A549 (cell line): Measurements from ENCODE around the gene AKR7A3. TPM values are rescaled to one million over a fixed set of nuclear protein-coding genes. Genes with fewer than 3 reads are reported as not detected.

Experiments
- ATAC-seq, 2 experiments: fragments of 200-7000 bp in 1 of 2; fragments of >200 bp in 1 of 2; cut with Nextera tagmentation in 1 of 2; cut with Tn5 transposase in 1 of 2; 3 replicates each; pipeline versions ENCODE4 v1.8.0 to v1.9.1; 2018 to 2020; ENCODE audit warnings: mild to moderate bottlenecking in 1 of 2, moderate library complexity in 1 of 2
- CTCF ChIA-PET: fragments of 300-600 bp; sonication (Branson Sonifier 250); formaldehyde crosslinking; extraction: SDS; loops from one replicate; lab custom pipeline; 2021; ENCODE audit warnings: antibody characterized with exemption, inconsistent platforms; lab: Yijun Ruan, JAX
- POLR2A ChIA-PET: fragments of 350-600 bp; formaldehyde crosslinking; extraction: SDS; loops from one replicate; lab custom pipeline; 2021; ENCODE audit warnings: antibody characterized with exemption, inconsistent platforms; lab: Yijun Ruan, JAX
- DNase-seq, 2 experiments: peaks; one replicate each; pipeline versions ENCODE4 v3.0.0 to v3.0.0-alpha.2; 2011 to 2016; ENCODE audit warnings: low read depth in 1 of 2, low spot score in 1 of 2
- FAIRE-seq: peaks from 2 replicates; lab custom pipeline; 2011; peaks lifted over from hg19 to GRCh38; lab: Jason Lieb, UNC
- H3K27ac ChIP-seq, 2 experiments: fragments of >200 bp; sonication (Bioruptor Twin); formaldehyde crosslinking; 3 replicates each; pipeline ENCODE4 v1.5.1; 2016 to 2017
- H3K4me1 ChIP-seq: fragments of >200 bp; sonication (Bioruptor Twin); formaldehyde crosslinking; 3 replicates; pipeline ENCODE4 v1.6.1; 2016
- H3K4me2 ChIP-seq: fragments of >200 bp; sonication (Bioruptor Twin); formaldehyde crosslinking; 3 replicates; pipeline ENCODE4 v1.6.1; 2016
- H3K4me3 ChIP-seq: fragments of >200 bp; sonication (Bioruptor Twin); formaldehyde crosslinking; 3 replicates; pipeline ENCODE4 v1.5.1; 2016
- H3K9me3 ChIP-seq: fragments of >200 bp; sonication (Bioruptor Twin); formaldehyde crosslinking; 3 replicates; pipeline ENCODE4 v1.6.1; 2016
- BHLHE40 ChIP-seq: IDR thresholded peaks from 2 replicates; pipeline ENCODE4 v1.6.1; 2012; ENCODE audit warnings: low read depth, low read length, inconsistent platforms
- CBX8 ChIP-seq: fragments of 200-600 bp; sonication (generic); IDR thresholded peaks from 2 replicates; pipeline ENCODE4 v1.6.1; 2016
- CEBPB ChIP-seq, 2 experiments: fragments of >200 bp in 1 of 2; sonication (Bioruptor Twin) in 1 of 2; formaldehyde crosslinking in 1 of 2; IDR thresholded peaks; 2 replicates each; pipeline ENCODE4 v1.6.1; 2012 to 2016
- EHMT2 ChIP-seq: fragments of 200-600 bp; sonication (generic); IDR thresholded peaks from 2 replicates; pipeline ENCODE4 v1.6.1; 2016; ENCODE audit warnings: antibody characterized with exemption, low read depth, mild to moderate bottlenecking, moderate library complexity
- ESRRA ChIP-seq: fragments of 150-350 bp; IDR thresholded peaks from 2 replicates; pipeline ENCODE4 v1.6.1; 2014; ENCODE audit warnings: mild to moderate bottlenecking, low read length, borderline replicate concordance
- FOSB ChIP-seq: fragments of 250-450 bp; sonication (Bioruptor Pico); IDR thresholded peaks from 2 replicates; pipeline ENCODE4 v1.5.0; 2020; ENCODE audit warnings: mild to moderate bottlenecking, moderate library complexity
- FOXS1 ChIP-seq: fragments of 250-450 bp; sonication (Bioruptor Pico); IDR thresholded peaks from 2 replicates; pipeline ENCODE4 v1.5.0; 2020; ENCODE audit warnings: mild to moderate bottlenecking, moderate library complexity
- HOXA7 ChIP-seq: fragments of 250-450 bp; sonication (Bioruptor Pico); IDR thresholded peaks from 2 replicates; pipeline ENCODE4 v1.5.0; 2020; ENCODE audit warnings: mild to moderate bottlenecking, moderate library complexity
- HOXB13 ChIP-seq: fragments of 250-450 bp; sonication (Bioruptor Pico); IDR thresholded peaks from 2 replicates; pipeline ENCODE4 v1.5.0; 2020; ENCODE audit warnings: low read depth, mild to moderate bottlenecking, moderate library complexity
- KDM1A ChIP-seq: fragments of 200-600 bp; sonication (generic); IDR thresholded peaks from 2 replicates; pipeline ENCODE4 v1.6.1; 2016; ENCODE audit warnings: low read depth, mild to moderate bottlenecking
- MAZ ChIP-seq: fragments of 150-350 bp; IDR thresholded peaks from 2 replicates; pipeline ENCODE4 v1.6.1; 2014; ENCODE audit warnings: antibody characterized with exemption, low read depth, low read length, borderline replicate concordance
- MYC ChIP-seq: IDR thresholded peaks from 2 replicates; pipeline ENCODE4 v1.6.1; 2012; ENCODE audit warnings: mild to moderate bottlenecking, inconsistent platforms, low read length, improper control_type of control experiment, borderline replicate concordance
- NFE2L2 ChIP-seq: fragments of 150-350 bp; conservative IDR thresholded peaks from 2 replicates; pipeline ENCODE4 v1.6.1; 2014; ENCODE audit warnings: low read length
- POLR2AphosphoS2 ChIP-seq: conservative IDR thresholded peaks from 2 replicates; pipeline ENCODE4 v1.6.1; 2012; ENCODE audit warnings: low read length, improper control_type of control experiment, inconsistent platforms
- RARB ChIP-seq: fragments of 250-450 bp; sonication (Bioruptor Pico); IDR thresholded peaks from 2 replicates; pipeline ENCODE4 v1.8.0; 2021; ENCODE audit warnings: mild to moderate bottlenecking, moderate library complexity
- SREBF2 ChIP-seq: fragments of 450-650 bp; IDR thresholded peaks from 2 replicates; pipeline ENCODE4 v1.6.1; 2014; ENCODE audit warnings: mild to moderate bottlenecking, moderate library complexity
- TP53 ChIP-seq: fragments of 250-450 bp; sonication (Bioruptor Pico); IDR thresholded peaks from 2 replicates; pipeline ENCODE4 v1.5.0; 2021; ENCODE audit warnings: mild to moderate bottlenecking, moderate library complexity
- ZC3H11A ChIP-seq: fragments of 450-650 bp; IDR thresholded peaks from 2 replicates; pipeline ENCODE4 v1.6.1; 2014; ENCODE audit warnings: antibody characterized with exemption, mild to moderate bottlenecking
- WGBS: methylation state at CpG from one replicate; pipeline ENCODE4 v1.1.6; 2017; ENCODE audit errors: missing lambda C conversion rate; 5-methylcytosine and 5-hydroxymethylcytosine counted together
- polyA plus RNA-seq, 4 experiments: library from polyadenylated mRNA; depleted of rRNA in 3 of 4; stranded (reverse); fragments of >200 nt; fragmentation: RNase III in 1 of 4; extraction: RNeasy Plus Mini Kit Qiagen cat#74134 plus additional on column Dnase treatment in 1 of 4; gene quantifications; 2 replicates in 3 of 4; 3 replicates in 1 of 4; pipeline ENCODE4 v1.2.3, GENCODE V29; 2011 to 2017
- TF ChIP-seq, protein P1 (sequence below): fragments of >200 bp; sonication (Bioruptor Twin); formaldehyde crosslinking; IDR thresholded peaks from 3 replicates; pipeline ENCODE4 v1.5.1; 2016
- TF ChIP-seq, protein P2 (sequence below): fragments of 450-650 bp; IDR thresholded peaks from 2 replicates; pipeline ENCODE4 v1.6.1; 2014; ENCODE audit warnings: antibody characterized with exemption
- TF ChIP-seq, protein P3 (sequence below): IDR thresholded peaks from 2 replicates; pipeline ENCODE4 v1.6.1; 2012
- TF ChIP-seq, protein P4 (sequence below): fragments of 250-450 bp; sonication (Bioruptor Pico); IDR thresholded peaks from 2 replicates; pipeline ENCODE4 v1.5.0; 2021; ENCODE audit warnings: mild to moderate bottlenecking, moderate library complexity, borderline replicate concordance
- TF ChIP-seq, protein P5 (sequence below): fragments of >200 bp; sonication (Bioruptor Twin); formaldehyde crosslinking; IDR thresholded peaks from 2 replicates; pipeline ENCODE4 v1.6.1; 2016
- TF ChIP-seq, protein P6 (sequence below): fragments of 200-600 bp; sonication (generic); IDR thresholded peaks from 2 replicates; pipeline ENCODE4 v1.6.1; 2016; ENCODE audit warnings: antibody characterized with exemption, mild to moderate bottlenecking, moderate library complexity
- TF ChIP-seq, protein P7 (sequence below): fragments of 250-450 bp; sonication (Bioruptor Pico); IDR thresholded peaks from 2 replicates; pipeline ENCODE4 v1.5.0; 2020; ENCODE audit warnings: low read depth, mild to moderate bottlenecking, moderate library complexity

The AKR7A3 gene
- polyA plus RNA-seq, 2 of the 4 experiments (the other 2 are of a cell fraction): 0.10 to 0.21 TPM

DNA sequence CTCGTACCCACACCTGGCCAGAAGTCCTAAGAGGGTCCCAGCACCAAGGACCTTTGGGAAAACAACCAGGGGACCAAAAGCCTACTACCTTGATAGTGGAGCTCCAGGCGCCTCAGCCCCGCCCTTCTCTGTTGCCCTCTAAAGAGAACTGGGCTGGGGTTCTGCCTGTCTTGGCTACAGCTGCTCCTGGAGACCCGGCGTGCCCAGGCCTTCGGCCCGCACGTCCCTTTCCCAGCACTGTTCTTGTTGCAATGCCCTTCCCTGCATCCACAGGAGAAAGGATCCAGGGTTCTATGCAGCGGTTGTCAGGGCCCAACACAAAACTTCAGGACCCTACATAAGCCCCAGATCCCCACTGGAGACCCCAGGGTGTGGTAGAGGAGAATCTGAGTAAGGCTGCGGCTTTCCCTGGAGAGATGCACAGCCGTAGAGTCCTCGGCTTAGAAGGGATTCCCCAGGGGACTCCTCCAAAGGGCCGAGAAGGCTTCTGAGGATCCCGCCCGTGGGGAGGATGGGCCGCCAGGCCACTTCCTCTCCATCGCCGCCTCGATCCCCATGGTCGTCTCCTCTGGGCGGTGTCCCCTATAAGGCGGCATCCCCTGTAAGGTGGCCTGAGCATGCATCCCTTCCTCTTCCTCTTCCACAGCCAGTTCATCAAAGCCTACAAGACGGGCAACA is 35.6 kb upstream of the AKR7A3 start:
- H3K4me3 ChIP-seq: no peak overlapping the region
- no peak for TF ChIP-seq BHLHE40
- TF ChIP-seq KDM1A: no peak
- TF ChIP-seq EHMT2: no peak
- TF ChIP-seq, protein P1, sequence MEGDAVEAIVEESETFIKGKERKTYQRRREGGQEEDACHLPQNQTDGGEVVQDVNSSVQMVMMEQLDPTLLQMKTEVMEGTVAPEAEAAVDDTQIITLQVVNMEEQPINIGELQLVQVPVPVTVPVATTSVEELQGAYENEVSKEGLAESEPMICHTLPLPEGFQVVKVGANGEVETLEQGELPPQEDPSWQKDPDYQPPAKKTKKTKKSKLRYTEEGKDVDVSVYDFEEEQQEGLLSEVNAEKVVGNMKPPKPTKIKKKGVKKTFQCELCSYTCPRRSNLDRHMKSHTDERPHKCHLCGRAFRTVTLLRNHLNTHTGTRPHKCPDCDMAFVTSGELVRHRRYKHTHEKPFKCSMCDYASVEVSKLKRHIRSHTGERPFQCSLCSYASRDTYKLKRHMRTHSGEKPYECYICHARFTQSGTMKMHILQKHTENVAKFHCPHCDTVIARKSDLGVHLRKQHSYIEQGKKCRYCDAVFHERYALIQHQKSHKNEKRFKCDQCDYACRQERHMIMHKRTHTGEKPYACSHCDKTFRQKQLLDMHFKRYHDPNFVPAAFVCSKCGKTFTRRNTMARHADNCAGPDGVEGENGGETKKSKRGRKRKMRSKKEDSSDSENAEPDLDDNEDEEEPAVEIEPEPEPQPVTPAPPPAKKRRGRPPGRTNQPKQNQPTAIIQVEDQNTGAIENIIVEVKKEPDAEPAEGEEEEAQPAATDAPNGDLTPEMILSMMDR: no peak
- no peak for TF ChIP-seq ZC3H11A
- TF ChIP-seq NFE2L2: no peak
- no peak for TF ChIP-seq HOXB13
- TF ChIP-seq MYC: no peak
- TF ChIP-seq HOXA7 (CRISPR knock-in tag): no peak
- TF ChIP-seq SREBF2: no peak
- no peak for TF ChIP-seq FOXS1 (CRISPR knock-in tag)
- no peak for TF ChIP-seq FOSB (CRISPR knock-in tag)
- WGBS: 94% methylated on average over 23 of the region's 23 CpGs
- H3K9me3 ChIP-seq: no peaks in the 10 kb centered on the region
- no peak for FAIRE-seq
- H3K4me2 ChIP-seq: no peak overlapping the region
- CTCF ChIA-PET: no interaction called here
- no peaks in the 10 kb centered on the region for H3K4me1 ChIP-seq
- POLR2A ChIA-PET: no interaction called here
- no peak for ATAC-seq
- H3K27ac ChIP-seq: no peak overlapping the region
- DNase-seq: no peak

DNA sequence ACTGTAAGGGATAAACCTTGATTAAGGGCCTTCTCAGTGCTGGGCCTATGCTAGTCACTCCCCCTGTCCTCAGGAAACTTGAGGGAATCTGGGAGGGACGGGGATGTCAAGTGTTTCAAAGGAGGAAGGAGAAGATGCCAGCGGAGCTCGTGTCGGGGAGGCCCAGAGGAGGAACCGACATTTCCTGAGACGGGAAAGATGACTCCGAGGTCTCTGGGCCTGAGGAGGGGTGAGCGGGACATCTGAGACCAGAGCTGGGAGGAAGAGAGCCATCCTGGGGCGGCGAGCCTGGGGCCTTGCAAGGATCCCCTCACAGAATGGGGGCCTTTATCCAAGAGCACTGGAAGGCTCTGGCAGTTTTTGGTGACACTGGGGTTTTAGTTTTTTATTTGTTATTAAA is 33.9 kb upstream of the AKR7A3 start:
- DNase-seq (no peak), ATAC-seq (no peak), FAIRE-seq (no peak)
- H3K4me3 ChIP-seq: no peak overlapping the region
- ChIA-PET CTCF (no interaction called here), POLR2A (no interaction called here)
- H3K27ac ChIP-seq: no peak overlapping the region
- 92% methylated on average over 10 of the region's 10 CpGs for WGBS
- no peaks in the 10 kb centered on the region for H3K9me3 ChIP-seq
- H3K4me2 ChIP-seq: no peak overlapping the region
- no peaks in the 10 kb centered on the region for H3K4me1 ChIP-seq
- TF ChIP-seq MAZ (no peak), BHLHE40 (no peak), FOXS1 (CRISPR knock-in tag) (no peak), KDM1A (no peak), ESRRA (no peak), POLR2AphosphoS2 (no peak), CBX8 (no peak), CEBPB (IDR thresholded peaks at IDR 0.05) (no peak), MYC (no peak), TP53 (CRISPR knock-in tag) (no peak), RARB (CRISPR knock-in tag) (no peak)
- TF ChIP-seq, protein P2, sequence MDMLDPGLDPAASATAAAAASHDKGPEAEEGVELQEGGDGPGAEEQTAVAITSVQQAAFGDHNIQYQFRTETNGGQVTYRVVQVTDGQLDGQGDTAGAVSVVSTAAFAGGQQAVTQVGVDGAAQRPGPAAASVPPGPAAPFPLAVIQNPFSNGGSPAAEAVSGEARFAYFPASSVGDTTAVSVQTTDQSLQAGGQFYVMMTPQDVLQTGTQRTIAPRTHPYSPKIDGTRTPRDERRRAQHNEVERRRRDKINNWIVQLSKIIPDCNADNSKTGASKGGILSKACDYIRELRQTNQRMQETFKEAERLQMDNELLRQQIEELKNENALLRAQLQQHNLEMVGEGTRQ: no peak
- TF ChIP-seq, protein P3, sequence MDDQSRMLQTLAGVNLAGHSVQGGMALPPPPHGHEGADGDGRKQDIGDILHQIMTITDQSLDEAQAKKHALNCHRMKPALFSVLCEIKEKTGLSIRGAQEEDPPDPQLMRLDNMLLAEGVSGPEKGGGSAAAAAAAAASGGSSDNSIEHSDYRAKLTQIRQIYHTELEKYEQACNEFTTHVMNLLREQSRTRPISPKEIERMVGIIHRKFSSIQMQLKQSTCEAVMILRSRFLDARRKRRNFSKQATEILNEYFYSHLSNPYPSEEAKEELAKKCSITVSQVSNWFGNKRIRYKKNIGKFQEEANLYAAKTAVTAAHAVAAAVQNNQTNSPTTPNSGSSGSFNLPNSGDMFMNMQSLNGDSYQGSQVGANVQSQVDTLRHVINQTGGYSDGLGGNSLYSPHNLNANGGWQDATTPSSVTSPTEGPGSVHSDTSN: no peak
- TF ChIP-seq, protein P4, sequence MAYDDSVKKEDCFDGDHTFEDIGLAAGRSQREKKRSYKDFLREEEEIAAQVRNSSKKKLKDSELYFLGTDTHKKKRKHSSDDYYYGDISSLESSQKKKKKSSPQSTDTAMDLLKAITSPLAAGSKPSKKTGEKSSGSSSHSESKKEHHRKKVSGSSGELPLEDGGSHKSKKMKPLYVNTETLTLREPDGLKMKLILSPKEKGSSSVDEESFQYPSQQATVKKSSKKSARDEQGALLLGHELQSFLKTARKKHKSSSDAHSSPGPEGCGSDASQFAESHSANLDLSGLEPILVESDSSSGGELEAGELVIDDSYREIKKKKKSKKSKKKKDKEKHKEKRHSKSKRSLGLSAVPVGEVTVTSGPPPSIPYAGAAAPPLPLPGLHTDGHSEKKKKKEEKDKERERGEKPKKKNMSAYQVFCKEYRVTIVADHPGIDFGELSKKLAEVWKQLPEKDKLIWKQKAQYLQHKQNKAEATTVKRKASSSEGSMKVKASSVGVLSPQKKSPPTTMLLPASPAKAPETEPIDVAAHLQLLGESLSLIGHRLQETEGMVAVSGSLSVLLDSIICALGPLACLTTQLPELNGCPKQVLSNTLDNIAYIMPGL (CRISPR knock-in tag): no peak
- TF ChIP-seq, protein P5, sequence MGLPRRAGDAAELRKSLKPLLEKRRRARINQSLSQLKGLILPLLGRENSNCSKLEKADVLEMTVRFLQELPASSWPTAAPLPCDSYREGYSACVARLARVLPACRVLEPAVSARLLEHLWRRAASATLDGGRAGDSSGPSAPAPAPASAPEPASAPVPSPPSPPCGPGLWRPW: no peak
- TF ChIP-seq, protein P6, sequence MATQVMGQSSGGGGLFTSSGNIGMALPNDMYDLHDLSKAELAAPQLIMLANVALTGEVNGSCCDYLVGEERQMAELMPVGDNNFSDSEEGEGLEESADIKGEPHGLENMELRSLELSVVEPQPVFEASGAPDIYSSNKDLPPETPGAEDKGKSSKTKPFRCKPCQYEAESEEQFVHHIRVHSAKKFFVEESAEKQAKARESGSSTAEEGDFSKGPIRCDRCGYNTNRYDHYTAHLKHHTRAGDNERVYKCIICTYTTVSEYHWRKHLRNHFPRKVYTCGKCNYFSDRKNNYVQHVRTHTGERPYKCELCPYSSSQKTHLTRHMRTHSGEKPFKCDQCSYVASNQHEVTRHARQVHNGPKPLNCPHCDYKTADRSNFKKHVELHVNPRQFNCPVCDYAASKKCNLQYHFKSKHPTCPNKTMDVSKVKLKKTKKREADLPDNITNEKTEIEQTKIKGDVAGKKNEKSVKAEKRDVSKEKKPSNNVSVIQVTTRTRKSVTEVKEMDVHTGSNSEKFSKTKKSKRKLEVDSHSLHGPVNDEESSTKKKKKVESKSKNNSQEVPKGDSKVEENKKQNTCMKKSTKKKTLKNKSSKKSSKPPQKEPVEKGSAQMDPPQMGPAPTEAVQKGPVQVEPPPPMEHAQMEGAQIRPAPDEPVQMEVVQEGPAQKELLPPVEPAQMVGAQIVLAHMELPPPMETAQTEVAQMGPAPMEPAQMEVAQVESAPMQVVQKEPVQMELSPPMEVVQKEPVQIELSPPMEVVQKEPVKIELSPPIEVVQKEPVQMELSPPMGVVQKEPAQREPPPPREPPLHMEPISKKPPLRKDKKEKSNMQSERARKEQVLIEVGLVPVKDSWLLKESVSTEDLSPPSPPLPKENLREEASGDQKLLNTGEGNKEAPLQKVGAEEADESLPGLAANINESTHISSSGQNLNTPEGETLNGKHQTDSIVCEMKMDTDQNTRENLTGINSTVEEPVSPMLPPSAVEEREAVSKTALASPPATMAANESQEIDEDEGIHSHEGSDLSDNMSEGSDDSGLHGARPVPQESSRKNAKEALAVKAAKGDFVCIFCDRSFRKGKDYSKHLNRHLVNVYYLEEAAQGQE: no peak
- TF ChIP-seq, protein P7, sequence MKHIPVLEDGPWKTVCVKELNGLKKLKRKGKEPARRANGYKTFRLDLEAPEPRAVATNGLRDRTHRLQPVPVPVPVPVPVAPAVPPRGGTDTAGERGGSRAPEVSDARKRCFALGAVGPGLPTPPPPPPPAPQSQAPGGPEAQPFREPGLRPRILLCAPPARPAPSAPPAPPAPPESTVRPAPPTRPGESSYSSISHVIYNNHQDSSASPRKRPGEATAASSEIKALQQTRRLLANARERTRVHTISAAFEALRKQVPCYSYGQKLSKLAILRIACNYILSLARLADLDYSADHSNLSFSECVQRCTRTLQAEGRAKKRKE (CRISPR knock-in tag): no peak
